Measurements from ENCODE around the gene RNF4. TPM values are rescaled to one million over a fixed set of nuclear protein-coding genes. Genes with fewer than 3 reads are reported as not detected.

RNF4 gene
- total RNA-seq, 1 experiment from 2014 or later, result 92.0 TPM

GRCh38 chr4:2438822-2439718 lies 29.8 kb upstream of the RNF4 start:
- no peaks in the 10 kb centered on the region for H3K4me1 ChIP-seq (ENCODE audit: insufficient read depth, low read length)
- no peaks in the 10 kb centered on the region for H3K23me2 ChIP-seq (ENCODE audit: insufficient read length, low read depth, low read length, poor library complexity, severe bottlenecking)
- no peak overlapping the region for H2AK5ac ChIP-seq (ENCODE audit: insufficient read length, low read length)
- H2AFZ ChIP-seq (ENCODE audit: low read length), result no peak overlapping the region
- no peak overlapping the region for H4K8ac ChIP-seq (replicated peaks; ENCODE audit: insufficient read length, low read depth, low read length)
- H3K27ac ChIP-seq (ENCODE audit: insufficient read length, low read depth, low read length), result no peak overlapping the region
- no peaks in the 10 kb centered on the region for H3K79me2 ChIP-seq (ENCODE audit: insufficient read depth, low read length)
- no peak overlapping the region for H3K14ac ChIP-seq (ENCODE audit: insufficient read depth, low read length)
- no peak overlapping the region for H2BK20ac ChIP-seq (ENCODE audit: low read depth, low read length, poor library complexity, severe bottlenecking)
- no peak for TF ChIP-seq CTCF (conservative IDR thresholded peaks at IDR 0.05)
- H2BK12ac ChIP-seq (ENCODE audit: insufficient read length, low read depth, low read length), result no peak overlapping the region
- H2BK120ac ChIP-seq (ENCODE audit: low read depth, low read length, poor library complexity, severe bottlenecking), result no peak overlapping the region
- H3K27me3 Mint-ChIP-seq (ENCODE audit: low read depth), result no peaks in the 10 kb centered on the region; the same call in 1 of the 2 replicates
- H4K5ac ChIP-seq (ENCODE audit: insufficient read length, low read depth, low read length), result no peak overlapping the region
- H3K9me3 Mint-ChIP-seq, result no peaks in the 10 kb centered on the region
- peaks cover 1 to 5% of the 10 kb centered on the region in 2 experiments for H3K4me1 Mint-ChIP-seq
- no peak overlapping the region for H3K4me2 ChIP-seq (ENCODE audit: insufficient read depth, insufficient read length, low read length)
- no peaks in the 10 kb centered on the region for H3K9me3 ChIP-seq (ENCODE audit: control insufficient read depth, low read depth, low read length)
- WGBS (ENCODE audit: extremely low coverage, insufficient read length, low lambda C conversion rate), result no CpG with 5 or more reads among the region's 16 CpGs
- H3K4me3 Mint-ChIP-seq, result no peak overlapping the region
- H4K20me1 ChIP-seq (ENCODE audit: control insufficient read depth, insufficient read depth, insufficient read length), result no peaks in the 10 kb centered on the region
- no peak overlapping the region for H3T11ph ChIP-seq (ENCODE audit: low read length)
- H3K27ac Mint-ChIP-seq, result no peak overlapping the region; a peak in 1 of 7 replicates
- H3K23ac ChIP-seq (ENCODE audit: insufficient read length, low read depth, low read length), result no peak overlapping the region
- H3K36me3 Mint-ChIP-seq (ENCODE audit: insufficient read depth in 1 of 3, low read depth in 3 of 3), result no peaks in the 10 kb centered on the region
- H3K56ac ChIP-seq (ENCODE audit: insufficient read length, low read depth, low read length), result no peak overlapping the region
- no peak overlapping the region for H2BK5ac ChIP-seq (ENCODE audit: insufficient read length, low read length)
- H4K91ac ChIP-seq (ENCODE audit: insufficient read length, low read depth, low read length), result no peak overlapping the region
- no peaks in the 10 kb centered on the region for H3K79me1 ChIP-seq (ENCODE audit: insufficient read depth, low read depth, low read length, poor library complexity, severe bottlenecking)
- no peak overlapping the region for H3K18ac ChIP-seq (ENCODE audit: insufficient read length, low read depth, low read length)
- no peak overlapping the region for H3K4ac ChIP-seq (ENCODE audit: low read depth, low read length)
- H3K9ac ChIP-seq (ENCODE audit: extremely low read depth, insufficient read length, low read length), result no peak overlapping the region
- no peak overlapping the region for H2BK15ac ChIP-seq (ENCODE audit: low read depth, low read length)
- no peaks in the 10 kb centered on the region for H3K27me3 ChIP-seq (ENCODE audit: insufficient read depth, low read length)
- no peak for DNase-seq
